A549 (cell line): Measurements from ENCODE around the gene TAOK3.

Experiments used
- CTCF ChIP-seq: fragments of >200 bp; sonication (Bioruptor Twin); formaldehyde crosslinking; IDR thresholded peaks from 3 replicates; pipeline ENCODE4 v1.5.1; 2016
- HOXA7 ChIP-seq: fragments of 250-450 bp; sonication (Bioruptor Pico); IDR thresholded peaks from 2 replicates; pipeline ENCODE4 v1.5.0; 2020; ENCODE audit warnings: mild to moderate bottlenecking, moderate library complexity
- POLR2A ChIP-seq: IDR thresholded peaks from 2 replicates; pipeline ENCODE4 v1.6.1; 2012; ENCODE audit warnings: mild to moderate bottlenecking, low read length
- POLR2AphosphoS2 ChIP-seq: conservative IDR thresholded peaks from 2 replicates; pipeline ENCODE4 v1.6.1; 2012; ENCODE audit warnings: low read length, improper control_type of control experiment, inconsistent platforms
- RAD21 ChIP-seq, 2 experiments: fragments of >200 bp in 1 of 2; sonication (Bioruptor Twin) in 1 of 2; formaldehyde crosslinking in 1 of 2; IDR thresholded peaks in 1 of 2; conservative IDR thresholded peaks in 1 of 2; 2 replicates in 1 of 2; 3 replicates in 1 of 2; pipeline ENCODE4 v1.6.1; 2012 to 2018; ENCODE audit warnings: inconsistent platforms in 1 of 2
- TF ChIP-seq, protein P1 (sequence below): IDR thresholded peaks from 2 replicates; pipeline ENCODE4 v1.6.1; 2012

- no peak for TF ChIP-seq RAD21 (conservative IDR thresholded peaks at IDR 0.05 in 1 of 2, IDR thresholded peaks at IDR 0.05 in 1 of 2)
- TF ChIP-seq CTCF: no peak
- TF ChIP-seq, protein P1, sequence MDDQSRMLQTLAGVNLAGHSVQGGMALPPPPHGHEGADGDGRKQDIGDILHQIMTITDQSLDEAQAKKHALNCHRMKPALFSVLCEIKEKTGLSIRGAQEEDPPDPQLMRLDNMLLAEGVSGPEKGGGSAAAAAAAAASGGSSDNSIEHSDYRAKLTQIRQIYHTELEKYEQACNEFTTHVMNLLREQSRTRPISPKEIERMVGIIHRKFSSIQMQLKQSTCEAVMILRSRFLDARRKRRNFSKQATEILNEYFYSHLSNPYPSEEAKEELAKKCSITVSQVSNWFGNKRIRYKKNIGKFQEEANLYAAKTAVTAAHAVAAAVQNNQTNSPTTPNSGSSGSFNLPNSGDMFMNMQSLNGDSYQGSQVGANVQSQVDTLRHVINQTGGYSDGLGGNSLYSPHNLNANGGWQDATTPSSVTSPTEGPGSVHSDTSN: no peak
- TF ChIP-seq POLR2AphosphoS2: no peak
- TF ChIP-seq POLR2A: no peak
- TF ChIP-seq HOXA7 (CRISPR knock-in tag): no peak
Measured at GRCh38 chr12:118145113-118145797, 227.5 kb downstream of the TAOK3 start.
